Thoracic aorta (tissue), 2 donors: ENCODE measurements around the gene EIPR1. TPM values are rescaled to one million over a fixed set of nuclear protein-coding genes. Genes with fewer than 3 reads are reported as not detected.

Experiments
- ATAC-seq: fragments of 150-250 bp; one replicate; pipeline ENCODE4 v1.8.0; 2017; ENCODE audit warnings: low read depth; ENCODE audit not compliant: insufficient number of reproducible peaks, low FRiP score
- DNase-seq: peaks from one replicate; pipeline ENCODE4 v3.0.0-alpha.2; 2020; ENCODE audit warnings: low spot score
- H3K27ac ChIP-seq, 2 donors: fragments of 200-600 bp; sonication (generic); 1 replicate in 1 of 2; 2 replicates in 1 of 2; pipeline ENCODE4 v1.5.1; 2016; ENCODE audit warnings: mild to moderate bottlenecking in 2 of 2, moderate library complexity in 2 of 2
- H3K27me3 ChIP-seq: fragments of 200-600 bp; sonication (generic); replicated peaks from 2 replicates; pipeline ENCODE4 v1.6.0; 2016; ENCODE audit warnings: mild to moderate bottlenecking; ENCODE audit not compliant: insufficient read depth
- H3K36me3 ChIP-seq: fragments of 200-600 bp; sonication (generic); one replicate; pipeline ENCODE4 v1.5.1; 2016
- H3K4me1 ChIP-seq, 2 donors: fragments of 200-600 bp; sonication (generic); 1 replicate in 1 of 2; 2 replicates in 1 of 2; pipeline versions ENCODE4 v1.5.1 to v1.6.0; 2016; ENCODE audit warnings: low read depth in 2 of 2, mild to moderate bottlenecking in 1 of 2; ENCODE audit not compliant: control insufficient read depth in 1 of 2
- H3K4me3 ChIP-seq: fragments of 200-600 bp; sonication (generic); 2 replicates; pipeline ENCODE4 v1.5.1; 2016; ENCODE audit warnings: mild to moderate bottlenecking
- H3K9me3 ChIP-seq: fragments of 200-600 bp; sonication (generic); 2 replicates; pipeline ENCODE4 v1.5.1; 2016
- total RNA-seq, 2 donors: library from RNA; depleted of rRNA; stranded (reverse); fragments of >200 nt; gene quantifications; one replicate each; pipeline versions ENCODE4 v1.1.0 to v1.2.3, GENCODE V29; 2016
- TF ChIP-seq, protein P1 (sequence below): fragments of 200-600 bp; sonication (generic); IDR thresholded peaks from one replicate; pipeline ENCODE4 v1.5.1; 2019; ENCODE audit warnings: antibody characterized with exemption

EIPR1 gene
- total RNA-seq, 2 donors from 2014 or later, result 17.9 to 40.6 TPM

DNA sequence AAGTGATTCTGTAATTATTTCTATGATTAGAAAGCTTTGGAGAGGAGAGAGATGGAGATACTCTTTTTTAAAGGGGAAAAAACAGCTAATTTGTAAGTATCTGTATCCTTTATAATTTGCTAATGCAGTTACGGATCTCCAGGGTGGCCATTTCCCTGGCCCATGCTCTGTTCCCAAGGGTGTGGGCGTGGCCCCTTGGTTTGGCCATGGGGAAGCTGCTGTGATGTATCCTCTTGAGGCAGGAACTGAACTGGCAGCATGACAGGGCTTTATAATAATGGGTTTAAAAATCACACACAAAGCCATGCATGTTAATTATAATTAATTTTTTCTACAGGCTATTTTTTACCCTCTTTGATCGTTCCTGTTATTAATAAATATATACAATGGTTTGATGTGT is 28.9 kb upstream of the EIPR1 start:
- no peak overlapping the region for H3K27ac ChIP-seq
- no peak overlapping the region for H3K4me3 ChIP-seq
- peaks cover 13% of the 10 kb centered on the region for H3K36me3 ChIP-seq
- no peaks in the 10 kb centered on the region for H3K9me3 ChIP-seq
- no peaks in the 10 kb centered on the region for H3K27me3 ChIP-seq
- no peak for DNase-seq
- peaks cover 2 to 6% of the 10 kb centered on the region in 2 donors for H3K4me1 ChIP-seq
- no peak for ATAC-seq
- TF ChIP-seq, protein P1, sequence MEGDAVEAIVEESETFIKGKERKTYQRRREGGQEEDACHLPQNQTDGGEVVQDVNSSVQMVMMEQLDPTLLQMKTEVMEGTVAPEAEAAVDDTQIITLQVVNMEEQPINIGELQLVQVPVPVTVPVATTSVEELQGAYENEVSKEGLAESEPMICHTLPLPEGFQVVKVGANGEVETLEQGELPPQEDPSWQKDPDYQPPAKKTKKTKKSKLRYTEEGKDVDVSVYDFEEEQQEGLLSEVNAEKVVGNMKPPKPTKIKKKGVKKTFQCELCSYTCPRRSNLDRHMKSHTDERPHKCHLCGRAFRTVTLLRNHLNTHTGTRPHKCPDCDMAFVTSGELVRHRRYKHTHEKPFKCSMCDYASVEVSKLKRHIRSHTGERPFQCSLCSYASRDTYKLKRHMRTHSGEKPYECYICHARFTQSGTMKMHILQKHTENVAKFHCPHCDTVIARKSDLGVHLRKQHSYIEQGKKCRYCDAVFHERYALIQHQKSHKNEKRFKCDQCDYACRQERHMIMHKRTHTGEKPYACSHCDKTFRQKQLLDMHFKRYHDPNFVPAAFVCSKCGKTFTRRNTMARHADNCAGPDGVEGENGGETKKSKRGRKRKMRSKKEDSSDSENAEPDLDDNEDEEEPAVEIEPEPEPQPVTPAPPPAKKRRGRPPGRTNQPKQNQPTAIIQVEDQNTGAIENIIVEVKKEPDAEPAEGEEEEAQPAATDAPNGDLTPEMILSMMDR, result no peak

GRCh38 chr2:3405876-3406275 is 28.3 kb upstream of the EIPR1 start:
- H3K4me1 ChIP-seq, result peaks cover 2 to 6% of the 10 kb centered on the region in 2 donors
- H3K9me3 ChIP-seq, result no peaks in the 10 kb centered on the region
- peaks cover 17% of the 10 kb centered on the region for H3K36me3 ChIP-seq
- no peak overlapping the region for H3K27ac ChIP-seq
- H3K4me3 ChIP-seq, result no peak overlapping the region
- ATAC-seq, result no peak
- TF ChIP-seq, protein P1, result no peak
- no peaks in the 10 kb centered on the region for H3K27me3 ChIP-seq
- no peak for DNase-seq

DNA sequence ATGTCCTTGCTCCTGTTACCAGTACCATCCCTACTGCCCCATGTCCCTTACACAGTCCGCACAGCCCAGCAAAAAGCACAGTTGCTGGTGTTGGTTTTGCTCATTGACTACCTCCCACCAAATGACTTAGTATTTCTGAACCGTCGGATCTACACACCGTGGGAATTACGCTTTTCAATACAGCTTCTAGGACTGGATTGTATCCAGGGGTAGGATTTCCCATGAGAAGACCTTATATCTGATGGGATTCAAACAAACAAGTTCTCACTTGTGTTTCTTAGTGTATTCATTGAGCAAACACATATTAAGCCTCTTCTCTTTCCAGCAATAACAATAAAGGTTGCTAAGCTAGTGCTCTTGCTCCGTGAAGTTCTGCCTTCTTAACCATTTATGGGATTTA is 27.7 kb upstream of the EIPR1 start:
- no peak for ATAC-seq
- Histone ChIP-seq H3K27me3 (no peaks in the 10 kb centered on the region), H3K27ac (no peak overlapping the region), H3K9me3 (no peaks in the 10 kb centered on the region), H3K4me3 (no peak overlapping the region), H3K4me1 (peaks cover 2 to 6% of the 10 kb centered on the region in 2 donors), H3K36me3 (peaks cover 23% of the 10 kb centered on the region)
- DNase-seq, result no peak
- TF ChIP-seq, protein P1, result no peak

DNA sequence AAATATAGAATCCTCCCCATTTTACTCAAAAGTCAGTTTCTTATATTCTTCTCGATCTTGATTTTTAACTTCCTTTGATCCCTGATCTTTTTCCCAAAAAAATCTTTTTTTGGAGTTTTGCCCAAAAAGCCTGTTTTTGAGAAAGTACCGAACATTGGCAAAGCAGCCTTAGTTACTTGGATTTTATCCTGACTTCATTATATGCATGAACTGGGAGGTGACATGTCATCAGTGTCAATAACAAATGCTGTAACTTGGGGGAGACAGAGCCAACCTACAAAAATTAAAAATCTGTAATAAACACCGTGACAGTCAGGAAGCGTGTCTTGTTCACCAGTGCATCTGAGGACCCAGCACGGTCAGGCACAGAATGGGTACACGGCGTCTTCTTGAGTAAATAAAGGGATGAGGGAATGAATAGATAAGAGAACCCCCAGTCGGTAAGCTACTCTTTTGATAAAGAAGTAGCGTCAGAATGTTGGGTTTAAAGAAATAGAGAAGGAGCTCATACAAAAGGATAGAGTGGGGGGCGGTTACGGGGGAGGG is 26.8 kb upstream of the EIPR1 start:
- H3K36me3 ChIP-seq, result peaks cover 23% of the 10 kb centered on the region
- TF ChIP-seq, protein P1, result no peak
- no peaks in the 10 kb centered on the region for H3K9me3 ChIP-seq
- H3K4me3 ChIP-seq, result no peak overlapping the region
- no peak overlapping the region for H3K27ac ChIP-seq
- no peak for ATAC-seq
- no peaks in the 10 kb centered on the region for H3K27me3 ChIP-seq
- no peak for DNase-seq
- peaks cover 2 to 9% of the 10 kb centered on the region in 2 donors for H3K4me1 ChIP-seq

DNA sequence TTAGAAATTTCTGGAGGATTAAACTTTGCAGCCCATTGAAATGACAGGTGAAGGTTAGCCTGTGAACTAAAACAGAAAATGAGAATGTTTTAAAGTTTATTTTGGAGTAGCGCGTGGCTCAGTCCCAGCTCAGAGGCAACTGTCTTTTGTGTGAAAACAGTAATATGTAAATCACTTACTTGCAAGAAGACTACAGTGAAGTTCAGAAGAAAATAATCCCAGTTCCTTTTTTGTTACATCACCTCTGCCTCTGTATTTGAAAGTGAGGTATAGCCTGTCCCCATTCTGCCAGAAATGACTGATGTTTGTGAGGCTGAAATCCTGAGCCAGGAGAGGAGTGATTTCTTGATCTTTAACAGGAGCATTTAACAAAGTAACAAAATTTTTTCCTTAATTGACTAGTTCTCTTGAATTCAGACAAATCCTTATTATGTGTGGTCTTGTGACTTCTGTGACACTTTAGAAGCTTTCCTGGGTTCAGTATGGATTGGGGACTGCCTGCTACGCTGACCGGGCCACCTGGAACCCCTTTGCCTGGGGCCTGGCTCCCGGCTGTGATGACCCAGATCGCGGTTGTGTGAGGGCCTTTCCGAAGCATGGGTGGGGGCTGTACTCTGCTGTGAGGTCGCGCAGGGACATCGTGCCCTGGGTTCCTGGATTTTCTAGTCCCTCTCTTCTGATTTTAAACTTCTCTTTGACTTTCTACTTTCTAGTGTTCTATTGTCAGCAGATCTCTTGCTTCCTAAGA is 26.1 kb upstream of the EIPR1 start:
- H3K27me3 ChIP-seq, result no peaks in the 10 kb centered on the region
- H3K4me1 ChIP-seq, result peaks cover 2 to 9% of the 10 kb centered on the region in 2 donors
- H3K4me3 ChIP-seq, result no peak overlapping the region
- no peak overlapping the region for H3K27ac ChIP-seq
- ATAC-seq (no peak), DNase-seq (no peak)
- H3K9me3 ChIP-seq, result no peaks in the 10 kb centered on the region
- TF ChIP-seq, protein P1, result no peak
- H3K36me3 ChIP-seq, result peaks cover 23% of the 10 kb centered on the region
